ENCODE results near the gene POPDC3. TPM values are rescaled to one million over a fixed set of nuclear protein-coding genes. Genes with fewer than 3 reads are reported as not detected.

POPDC3 gene
- total RNA-seq, 1 experiment from 2014 or later: 5.7 TPM

- Mint-ChIP-seq H3K27ac (no peak overlapping the region), H3K4me3 (no peak overlapping the region), H3K9me3 (peaks cover 5 to 7% of the 10 kb centered on the region in 2 experiments; a peak in 2 of 5 replicates), H3K36me3 (ENCODE audit: insufficient read depth in 1 of 3, low read depth in 3 of 3) (no peaks in the 10 kb centered on the region; a peak in 2 of 7 replicates), H3K4me1 (peaks cover 6 to 7% of the 10 kb centered on the region in 2 experiments), H3K27me3 (ENCODE audit: low read depth) (no peaks in the 10 kb centered on the region)
- Histone ChIP-seq H3K4me1 (ENCODE audit: insufficient read depth, low read length) (no peaks in the 10 kb centered on the region; the same call in 1 of the 2 replicates), H2BK5ac (ENCODE audit: insufficient read length, low read length) (no peak overlapping the region), H2BK20ac (ENCODE audit: low read depth, low read length, poor library complexity, severe bottlenecking) (no peak overlapping the region), H3K23ac (ENCODE audit: insufficient read length, low read depth, low read length) (no peak overlapping the region), H2BK15ac (ENCODE audit: low read depth, low read length) (no peak overlapping the region), H3T11ph (ENCODE audit: low read length) (no peak overlapping the region), H3K79me1 (ENCODE audit: insufficient read depth, low read depth, low read length, poor library complexity, severe bottlenecking) (no peaks in the 10 kb centered on the region), H3K9me3 (ENCODE audit: control insufficient read depth, low read depth, low read length) (no peaks in the 10 kb centered on the region), H3K23me2 (ENCODE audit: insufficient read length, low read depth, low read length, poor library complexity, severe bottlenecking) (no peaks in the 10 kb centered on the region), H3K14ac (ENCODE audit: insufficient read depth, low read length) (no peak overlapping the region), H3K56ac (ENCODE audit: insufficient read length, low read depth, low read length) (no peak overlapping the region), H2AFZ (ENCODE audit: low read length) (no peak overlapping the region), H2BK12ac (ENCODE audit: insufficient read length, low read depth, low read length) (no peak overlapping the region), H3K4me2 (ENCODE audit: insufficient read depth, insufficient read length, low read length) (no peak overlapping the region), H2BK120ac (ENCODE audit: low read depth, low read length, poor library complexity, severe bottlenecking) (no peak overlapping the region), H2AK5ac (ENCODE audit: insufficient read length, low read length) (no peak overlapping the region), H3K4ac (ENCODE audit: low read depth, low read length) (no peak overlapping the region), H3K18ac (ENCODE audit: insufficient read length, low read depth, low read length) (no peak overlapping the region), H4K5ac (ENCODE audit: insufficient read length, low read depth, low read length) (no peak overlapping the region), H4K20me1 (ENCODE audit: control insufficient read depth, insufficient read depth, insufficient read length) (no peaks in the 10 kb centered on the region), H4K8ac (replicated peaks; ENCODE audit: insufficient read length, low read depth, low read length) (no peak overlapping the region), H3K79me2 (ENCODE audit: insufficient read depth, low read length) (no peaks in the 10 kb centered on the region), H4K91ac (ENCODE audit: insufficient read length, low read depth, low read length) (no peak overlapping the region), H3K27me3 (ENCODE audit: insufficient read depth, low read length) (no peaks in the 10 kb centered on the region), H3K27ac (ENCODE audit: insufficient read length, low read depth, low read length) (no peak overlapping the region), H3K9ac (ENCODE audit: extremely low read depth, insufficient read length, low read length) (no peak overlapping the region)
- no peak for DNase-seq
- no CpG with 5 or more reads among the region's 1 CpG for WGBS (ENCODE audit: extremely low coverage, insufficient read length, low lambda C conversion rate)
- no peak for TF ChIP-seq CTCF (conservative IDR thresholded peaks at IDR 0.05)
Measured at GRCh38 chr6:105194106-105194505, 14.3 kb upstream of the POPDC3 start.
